GM12891 (cell line): ENCODE measurements around the gene OR4S1. TPM values are rescaled to one million over a fixed set of nuclear protein-coding genes. Genes with fewer than 3 reads are reported as not detected.
"Not testable (repeated sequence)": the region's sequence is repeated elsewhere in the genome, so short reads cannot be mapped to it uniquely, and the experiment has no call there.

Experiments
- DNase-seq: peaks from one replicate; pipeline ENCODE4 v3.0.0; 2011; ENCODE audit warnings: low spot score; ENCODE audit not compliant: insufficient read length
- FAIRE-seq: peaks from 2 replicates; lab custom pipeline; 2011; peaks lifted over from hg19 to GRCh38; lab: Jason Lieb, UNC
- PAX5 ChIP-seq: IDR thresholded peaks from 2 replicates; pipeline ENCODE4 v1.6.1; 2011; ENCODE audit warnings: low read length, moderate library complexity, mild to moderate bottlenecking; ENCODE audit not compliant: insufficient read depth, severe bottlenecking
- POLR2A ChIP-seq: IDR thresholded peaks from 2 replicates; pipeline ENCODE4 v1.6.1; 2011; ENCODE audit warnings: low read depth, low read length, control low read depth
- POLR2AphosphoS5 ChIP-seq: IDR thresholded peaks from 2 replicates; pipeline ENCODE4 v1.6.1; 2011; ENCODE audit warnings: low read depth, low read length, control low read depth
- POU2F2 ChIP-seq: IDR thresholded peaks from 2 replicates; pipeline ENCODE4 v1.6.1; 2011; ENCODE audit warnings: low read depth, mild to moderate bottlenecking, control low read depth, low read length, moderate library complexity
- SPI1 ChIP-seq: IDR thresholded peaks from 2 replicates; pipeline ENCODE4 v1.6.1; 2011; ENCODE audit warnings: low read depth, low read length, control low read depth
- TAF1 ChIP-seq: IDR thresholded peaks from 2 replicates; pipeline ENCODE4 v1.6.1; 2011; ENCODE audit warnings: low read depth, low read length, control low read depth
- polyA plus RNA-seq: library from polyadenylated mRNA; unstranded; fragments of >200 nt; gene quantifications from one replicate; pipeline ENCODE4 v1.2.1, GENCODE V29; 2012; ENCODE audit warnings: low read depth, missing spikeins, inconsistent platforms; ENCODE audit not compliant: missing spikeins

Gene OR4S1, protein sequence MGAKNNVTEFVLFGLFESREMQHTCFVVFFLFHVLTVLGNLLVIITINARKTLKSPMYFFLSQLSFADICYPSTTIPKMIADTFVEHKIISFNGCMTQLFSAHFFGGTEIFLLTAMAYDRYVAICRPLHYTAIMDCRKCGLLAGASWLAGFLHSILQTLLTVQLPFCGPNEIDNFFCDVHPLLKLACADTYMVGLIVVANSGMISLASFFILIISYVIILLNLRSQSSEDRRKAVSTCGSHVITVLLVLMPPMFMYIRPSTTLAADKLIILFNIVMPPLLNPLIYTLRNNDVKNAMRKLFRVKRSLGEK
- not detected for polyA plus RNA-seq

DNA sequence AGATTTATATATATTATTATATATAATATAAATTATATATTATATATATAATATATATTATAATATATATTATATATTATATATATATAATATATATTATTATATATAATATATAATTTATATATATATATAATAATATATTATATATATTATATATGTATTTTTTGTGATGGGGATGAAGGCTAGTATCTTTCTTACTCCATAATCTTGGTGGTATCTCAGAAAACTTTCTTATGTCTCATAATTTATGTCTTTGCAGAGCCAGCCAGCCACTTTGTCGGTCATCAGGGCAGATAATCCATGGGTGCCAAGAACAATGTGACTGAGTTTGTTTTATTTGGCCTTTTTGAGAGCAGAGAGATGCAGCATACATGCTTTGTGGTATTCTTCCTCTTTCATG lies at the start of gene OR4S1:
Gene OR4S1 (plus strand): TSS at position 301 of the 400 bp plus-strand sequence. CDS start 0 bp downstream, at position 301.
- no peak for DNase-seq
- FAIRE-seq: no peak
- TF ChIP-seq POLR2A (no peak), TAF1 (no peak), SPI1 (no peak), PAX5 (no peak), POU2F2 (no peak), POLR2AphosphoS5 (no peak)

DNA sequence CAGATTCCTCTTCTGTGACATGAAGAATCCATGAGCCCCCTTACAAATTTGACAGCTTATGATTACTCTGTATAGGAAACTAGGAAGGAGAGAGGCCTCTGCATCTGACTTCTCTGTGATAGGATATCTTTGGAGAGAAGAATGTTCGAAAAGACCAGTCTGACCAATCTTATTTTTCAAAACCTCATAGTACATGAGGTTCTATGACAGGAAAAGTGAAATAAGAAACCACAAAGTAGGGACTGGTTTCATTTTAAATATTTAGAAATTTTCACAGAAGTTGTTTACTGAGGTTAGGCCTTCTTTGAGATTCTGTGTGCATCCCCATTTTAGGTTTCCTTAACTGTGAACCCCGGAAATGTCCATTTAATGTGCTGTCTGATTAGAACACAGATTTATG lies 44.4 kb upstream of the OR4S1 start:
- FAIRE-seq (no peak), DNase-seq (no peak)
- no peak for TF ChIP-seq PAX5
- TF ChIP-seq TAF1: no peak
- no peak for TF ChIP-seq POLR2A
- no peak for TF ChIP-seq SPI1
- no peak for TF ChIP-seq POU2F2
- no peak for TF ChIP-seq POLR2AphosphoS5

DNA sequence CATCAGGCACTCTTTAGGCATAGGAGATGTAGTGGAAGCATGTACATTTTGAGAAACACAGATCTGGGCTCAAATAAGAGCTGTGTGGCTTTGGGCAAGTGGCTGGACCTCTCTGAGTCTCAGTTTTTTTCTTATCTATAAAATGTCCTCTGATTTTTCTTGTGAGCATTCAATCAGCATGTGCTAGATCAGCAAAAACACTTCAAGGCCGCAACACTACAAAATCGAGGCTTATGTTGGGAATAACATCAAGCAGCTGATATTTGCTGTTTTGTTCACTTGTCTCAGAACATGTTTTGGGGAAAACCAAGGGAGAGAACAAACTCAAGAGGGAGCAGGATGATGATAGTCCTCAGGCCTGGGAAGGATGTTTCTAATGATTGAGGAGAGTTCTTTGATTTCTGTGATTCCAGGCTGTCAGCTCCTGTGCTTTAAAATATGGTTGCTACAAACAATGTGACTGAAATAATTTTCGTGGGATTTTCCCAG lies 42.6 kb upstream of the OR4S1 start, which contains the start of gene OR4X1:
Gene OR4X1 (plus strand): TSS at position 439 of the 489 bp plus-strand sequence. CDS start 0 bp downstream, at position 439.
- DNase-seq: no peak
- FAIRE-seq: no peak
- TF ChIP-seq PAX5: no peak
- no peak for TF ChIP-seq POU2F2
- no peak for TF ChIP-seq TAF1
- TF ChIP-seq POLR2AphosphoS5: no peak
- TF ChIP-seq POLR2A: no peak
- TF ChIP-seq SPI1: no peak

DNA sequence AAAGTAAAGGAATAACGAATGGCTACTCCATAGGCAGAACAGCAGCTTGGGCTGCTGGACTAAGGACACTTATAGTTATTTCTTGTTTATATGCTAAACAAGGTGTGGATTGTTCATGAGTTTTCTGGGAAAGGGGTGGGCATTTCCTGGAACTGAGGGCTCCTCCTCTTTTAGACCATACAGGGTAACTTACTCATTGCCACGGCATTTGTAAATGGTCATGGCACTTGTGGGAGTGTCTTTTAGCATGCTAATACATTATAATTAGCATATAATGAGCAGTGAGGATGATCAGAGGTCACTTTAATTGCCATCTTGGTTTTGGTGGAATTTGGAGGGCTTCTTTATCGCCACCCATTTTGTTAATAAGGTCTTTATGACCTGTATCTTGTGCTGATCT lies 35.4 kb upstream of the OR4S1 start:
- no peak for FAIRE-seq
- DNase-seq: no peak
- TF ChIP-seq POU2F2: no peak
- TF ChIP-seq POLR2AphosphoS5: no peak
- no peak for TF ChIP-seq SPI1
- no peak for TF ChIP-seq TAF1
- no peak for TF ChIP-seq POLR2A

DNA sequence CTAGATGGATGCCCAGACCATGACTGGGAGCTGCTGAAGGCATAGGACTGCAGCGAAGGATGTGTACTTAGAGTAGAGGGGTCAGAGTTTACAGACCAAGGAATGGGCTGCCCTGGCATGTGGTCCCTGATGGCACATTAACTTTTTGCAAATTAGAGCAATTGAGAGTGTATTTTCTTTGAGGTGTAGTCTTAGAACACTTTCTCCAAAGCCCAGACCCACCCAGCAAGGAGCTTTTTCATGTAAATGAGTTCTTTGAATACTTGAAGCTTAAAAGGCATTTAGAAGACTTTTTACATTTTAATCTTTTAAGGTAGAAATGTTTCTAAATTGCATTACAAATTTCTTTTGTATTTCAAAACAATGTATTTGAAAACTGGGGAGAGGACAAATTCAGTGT lies 33.4 kb upstream of the OR4S1 start:
- no peak for FAIRE-seq

DNA sequence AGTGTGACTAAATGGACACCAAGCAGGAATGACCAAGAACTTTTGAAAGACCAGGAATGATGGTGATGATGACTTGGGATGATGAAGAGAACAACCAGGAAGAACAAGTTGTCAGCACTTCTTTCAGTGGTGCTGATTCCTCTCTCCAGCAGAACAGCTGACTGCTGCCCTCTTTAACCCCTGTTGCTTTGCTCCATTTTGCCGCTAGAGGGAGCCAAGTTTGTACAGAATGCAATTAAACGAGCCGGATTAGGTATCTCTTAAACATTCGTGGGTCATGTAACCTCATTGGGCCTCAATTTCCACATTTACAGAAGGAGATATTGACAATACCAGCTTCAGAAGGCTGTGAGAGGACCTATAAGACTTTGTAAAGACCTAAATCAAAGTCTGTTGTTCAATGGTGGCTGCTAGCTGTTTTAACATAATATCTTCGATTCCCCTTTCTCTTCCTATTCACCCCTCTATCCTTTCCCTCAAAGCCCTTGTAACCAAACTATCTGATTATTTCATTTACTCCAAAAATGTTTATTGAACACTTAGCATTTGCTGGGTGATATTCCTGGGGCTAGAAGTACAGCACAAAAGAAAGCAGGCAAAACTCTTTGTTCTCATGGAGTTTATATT lies 1.9 kb downstream of the OR4S1 start:
- DNase-seq: peak; percentile 48
- TF ChIP-seq POU2F2: no peak
- peak; percentile 86 for FAIRE-seq

More for the DNA sequence above, 33.4 kb upstream of the OR4S1 start:
- DNase-seq: no peak
- TF ChIP-seq SPI1 (no peak), PAX5 (no peak), TAF1 (no peak), POLR2A (no peak), POU2F2 (no peak), POLR2AphosphoS5 (no peak)

DNA sequence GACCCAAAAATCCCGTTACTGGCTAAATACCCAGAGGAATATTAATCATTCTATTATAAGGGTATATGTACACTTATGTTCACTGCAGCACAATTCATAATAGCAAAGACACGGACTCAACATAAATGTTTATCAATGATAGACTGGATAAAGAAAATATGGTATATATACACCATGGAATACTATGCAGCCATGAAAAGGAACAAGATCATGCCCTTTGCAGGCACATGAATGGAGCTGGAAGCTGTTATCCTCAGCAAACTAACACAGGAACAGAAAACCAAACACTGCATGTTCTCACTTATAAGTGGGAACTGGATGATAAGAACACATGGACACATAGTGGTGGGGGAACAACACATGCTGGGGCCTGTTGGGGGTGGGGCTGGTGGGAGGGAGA lies 7.6 kb downstream of the OR4S1 start:
- not testable (repeated sequence) for FAIRE-seq, DNase-seq

DNA sequence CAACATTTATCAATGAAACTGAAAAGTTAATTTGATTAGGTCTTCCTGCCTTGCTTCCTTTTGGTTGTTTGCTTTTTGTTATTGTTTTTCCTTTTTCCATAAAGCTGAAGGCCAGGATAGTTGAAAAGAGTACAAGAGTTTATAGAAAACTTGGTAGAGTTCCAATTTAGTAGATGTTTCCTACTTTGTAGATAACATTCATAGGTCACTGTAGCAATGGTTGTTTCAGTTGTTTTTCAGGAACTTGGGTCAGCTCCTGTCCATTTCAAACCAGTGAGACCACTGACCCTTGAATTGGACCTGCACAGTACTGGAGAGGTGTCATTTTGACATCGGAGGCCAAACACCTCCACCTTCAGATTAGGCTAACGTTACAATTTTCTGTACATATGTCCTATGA lies 13.8 kb downstream of the OR4S1 start:
- peak; percentile 47 for FAIRE-seq
- not testable (repeated sequence) for DNase-seq

DNA sequence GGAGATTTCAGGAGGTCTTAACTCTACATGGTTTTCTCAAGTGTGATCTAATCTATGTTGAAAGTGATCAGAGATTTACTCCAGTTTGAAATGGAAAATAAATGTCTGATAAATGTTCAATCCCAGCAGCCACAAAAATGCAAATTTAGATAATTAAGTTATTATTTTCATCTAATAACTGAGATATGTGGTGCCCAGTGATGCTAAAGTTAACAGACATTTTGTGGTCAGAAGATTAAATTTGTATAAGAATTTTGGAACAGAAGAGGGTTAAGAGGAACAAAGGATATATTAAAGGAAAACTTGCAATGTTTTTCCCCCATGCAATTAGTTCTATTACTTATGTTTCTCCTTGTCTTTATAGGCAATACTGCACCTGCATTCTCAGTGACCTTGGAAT lies 18.6 kb downstream of the OR4S1 start, which contains the start of gene OR4C3:
Gene OR4C3 (plus strand): TSS at position 301 of the 400 bp plus-strand sequence. CDS start 102 bp downstream, outside the sequence.
- FAIRE-seq, DNase-seq: not testable (repeated sequence)

DNA sequence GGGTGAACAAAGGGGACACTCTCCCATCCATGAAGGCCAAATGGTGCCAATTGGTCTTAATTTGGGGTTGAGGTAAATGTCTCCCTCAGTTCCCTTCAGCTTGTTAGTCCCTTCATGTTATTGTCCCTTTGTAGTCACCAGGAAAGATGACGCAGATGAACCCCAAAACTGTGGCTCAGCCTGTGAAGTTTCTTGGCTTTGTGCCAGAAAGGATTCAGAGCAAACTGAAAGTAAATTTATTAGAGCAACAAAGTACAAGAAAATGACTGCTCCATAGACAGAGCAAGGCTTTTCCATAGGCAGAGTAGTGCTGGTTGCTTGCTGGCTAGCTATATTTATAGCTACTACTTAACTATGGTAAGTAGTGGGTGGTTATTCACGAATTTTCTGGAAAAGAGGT lies 35.4 kb downstream of the OR4S1 start:
- FAIRE-seq (no peak), DNase-seq (no peak)
- TF ChIP-seq POU2F2 (no peak), POLR2A (no peak), SPI1 (no peak), PAX5 (no peak), TAF1 (no peak), POLR2AphosphoS5 (no peak)

DNA sequence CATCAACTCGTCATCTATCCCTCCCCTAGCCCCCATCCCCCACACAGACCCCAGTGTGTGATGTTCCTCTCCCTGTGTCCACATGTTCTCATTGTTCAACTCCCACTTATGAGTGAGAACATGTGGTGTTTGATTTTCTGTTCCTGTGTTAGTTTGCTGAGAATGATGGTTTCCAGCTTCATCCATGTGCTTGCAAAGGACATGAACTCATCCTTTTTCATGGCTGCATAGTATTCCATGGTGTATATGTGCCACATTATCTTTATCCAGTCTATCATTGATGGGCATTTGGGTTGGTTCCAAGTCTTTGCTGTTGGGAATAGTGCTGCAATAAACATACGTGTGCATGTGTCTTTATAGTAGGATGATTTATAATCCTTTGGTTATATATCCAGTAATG lies 36.5 kb downstream of the OR4S1 start:
- not testable (repeated sequence) for DNase-seq, FAIRE-seq

DNA sequence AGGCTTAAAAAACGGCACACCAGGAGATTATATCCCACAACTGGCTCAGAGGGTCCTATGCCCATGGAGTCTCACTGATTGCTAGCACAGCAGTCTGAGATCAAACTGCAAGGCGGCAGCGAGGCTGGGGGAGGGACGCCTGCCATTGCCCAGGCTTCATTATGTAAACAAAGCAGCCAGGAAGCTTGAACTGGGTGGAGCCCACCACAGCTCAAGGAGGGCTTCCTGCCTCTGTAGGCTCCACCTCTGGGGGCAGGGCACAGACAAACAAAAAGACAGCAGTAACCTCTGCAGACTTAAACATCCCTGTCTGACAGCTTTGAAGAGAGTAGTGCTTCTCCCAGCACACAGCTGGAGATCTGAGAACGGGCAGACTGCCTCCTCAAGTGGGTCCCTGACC lies 40.3 kb downstream of the OR4S1 start:
- not testable (repeated sequence) for DNase-seq, FAIRE-seq
